K562 (cell line): ENCODE data around the gene ETV3L. TPM values are rescaled to one million over a fixed set of nuclear protein-coding genes. Genes with fewer than 3 reads are reported as not detected.

Source experiments
- ASH1L ChIP-seq: fragments of 450-650 bp; IDR thresholded peaks from 2 replicates; pipeline ENCODE4 v1.6.1; 2018; ENCODE audit warnings: borderline replicate concordance, mild to moderate bottlenecking, low read depth; ENCODE audit not compliant: partially characterized antibody
- CHCHD3 ChIP-seq: fragments of 250-450 bp; sonication (Bioruptor Pico); IDR thresholded peaks from 2 replicates; pipeline ENCODE4 v2.1.2; 2022; ENCODE audit warnings: mild to moderate bottlenecking
- E2F3 ChIP-seq: fragments of 250-450 bp; sonication (Bioruptor Pico); IDR thresholded peaks from 2 replicates; pipeline ENCODE4 v1.4.0; 2020; ENCODE audit warnings: mild to moderate bottlenecking
- FOXJ3 ChIP-seq: sonication (generic); formaldehyde crosslinking; IDR thresholded peaks from 2 replicates; pipeline ENCODE4 v1.4.0; 2020; ENCODE audit warnings: mild to moderate bottlenecking, missing genetic modification reagents
- GATA2 ChIP-seq: sonication (generic); formaldehyde crosslinking; IDR thresholded peaks from 2 replicates; pipeline ENCODE4 v1.4.0; 2020; ENCODE audit warnings: mild to moderate bottlenecking, missing genetic modification reagents
- KDM1A ChIP-seq, 2 experiments: fragments of 450-650 bp; IDR thresholded peaks; 2 replicates each; pipeline ENCODE4 v1.6.1; 2016; ENCODE audit warnings: mild to moderate bottlenecking in 2 of 2
- LARP7 ChIP-seq: fragments of 450-650 bp; IDR thresholded peaks from 2 replicates; pipeline ENCODE4 v1.6.1; 2016
- MAFK ChIP-seq: IDR thresholded peaks from 2 replicates; pipeline ENCODE4 v1.6.1; 2011; ENCODE audit warnings: low read length, improper control_type of control experiment
- NCOA1 ChIP-seq: fragments of 450-650 bp; IDR thresholded peaks from 2 replicates; pipeline ENCODE4 v1.6.1; 2016; ENCODE audit warnings: low read depth
- NFATC3 ChIP-seq: fragments of 450-650 bp; IDR thresholded peaks from 2 replicates; pipeline ENCODE4 v1.6.1; 2017; ENCODE audit warnings: mild to moderate bottlenecking
- NR2C2 ChIP-seq, 2 experiments: fragments of 200-800 bp in 1 of 2; sonication (Bioruptor generic) in 1 of 2; sonication (generic) in 1 of 2; formaldehyde crosslinking in 1 of 2; IDR thresholded peaks; 2 replicates each; pipeline versions ENCODE4 v1.6.1 to v1.8.0; 2016 to 2022; ENCODE audit warnings: mild to moderate bottlenecking in 1 of 2, missing compliant biosample characterization in 1 of 2, missing genetic modification characterization in 1 of 2, missing genetic modification reagents in 1 of 2
- PHTF2 ChIP-seq: fragments of 250-450 bp; sonication (Bioruptor Pico); IDR thresholded peaks from 2 replicates; pipeline ENCODE4 v1.5.0; 2021; ENCODE audit warnings: mild to moderate bottlenecking
- RBFOX2 ChIP-seq: fragments of 200-400 bp; formaldehyde crosslinking; IDR thresholded peaks from 2 replicates; pipeline ENCODE4 v1.6.1; 2017; ENCODE audit warnings: low read depth, mild to moderate bottlenecking, low read length, moderate library complexity
- RUNX1 ChIP-seq: sonication (generic); IDR thresholded peaks from 2 replicates; pipeline ENCODE4 v1.6.1; 2016; ENCODE audit warnings: antibody characterized with exemption, low read depth
- SRF ChIP-seq, 2 experiments: fragments of 250-450, 450-650 bp in 1 of 2; sonication (Bioruptor Pico) in 1 of 2; sonication (generic) in 1 of 2; formaldehyde crosslinking; IDR thresholded peaks; 2 replicates each; pipeline versions ENCODE4 v1.5.0 to v1.5.1; 2020 to 2022; ENCODE audit warnings: mild to moderate bottlenecking in 1 of 2, missing genetic modification reagents in 1 of 2
- ZBTB1 ChIP-seq: sonication (generic); formaldehyde crosslinking; IDR thresholded peaks from 2 replicates; pipeline ENCODE4 v1.8.1; 2023; ENCODE audit warnings: missing genetic modification reagents, low read depth, mild to moderate bottlenecking, borderline replicate concordance
- ZKSCAN3 ChIP-seq: fragments of 250-450 bp; sonication (Bioruptor Pico); IDR thresholded peaks from 2 replicates; pipeline ENCODE4 v1.4.0; 2020
- polyA plus RNA-seq, 8 experiments: library from polyadenylated mRNA; depleted of rRNA in 4 of 8; stranded (reverse) in 5 of 8; unstranded in 3 of 8; fragments of >200 nt; fragmentation: Nextera tagmentation in 2 of 8; fragmentation: Illumina TruSeq in 1 of 8; extraction: Ambion mirVana in 2 of 8; extraction: Trizol in 1 of 8; gene quantifications; 2 replicates each; pipeline versions ENCODE4 v1.2.1 to v1.2.3, GENCODE V29; 2011 to 2014; ENCODE audit warnings: inconsistent platforms in 1 of 8, missing spikeins in 1 of 8
- total RNA-seq, 7 experiments: library from RNA; depleted of rRNA in 6 of 7; stranded (reverse); fragments of >200 nt in 6 of 7; fragmentation: Illumina TruSeq in 2 of 7; extraction: Trizol in 2 of 7; gene quantifications; 2 replicates each; pipeline versions ENCODE4 v1.2.1 to v1.2.3, GENCODE V29; 2011 to 2021; ENCODE audit warnings: low replicate concordance in 1 of 7
- TF ChIP-seq, protein P1 (sequence below): sonication (generic); formaldehyde crosslinking; IDR thresholded peaks from 2 replicates; pipeline ENCODE4 v1.8.1; 2022; ENCODE audit warnings: missing genetic modification reagents
- TF ChIP-seq, protein P2 (sequence below): sonication (generic); formaldehyde crosslinking; IDR thresholded peaks from 2 replicates; pipeline ENCODE4 v1.8.1; 2023; ENCODE audit warnings: mild to moderate bottlenecking, missing genetic modification reagents
- TF ChIP-seq, protein P3 (sequence below), 3 experiments: IDR thresholded peaks in 2 of 3; conservative IDR thresholded peaks in 1 of 3; 2 replicates each; pipeline ENCODE4 v1.5.1; 2011 to 2012; ENCODE audit warnings: low read length in 3 of 3, mild to moderate bottlenecking in 3 of 3, control low read depth in 2 of 3, improper control_type of control experiment in 1 of 3, inconsistent platforms in 1 of 3, low read depth in 1 of 3, mixed read lengths in 1 of 3, moderate library complexity in 1 of 3; ENCODE audit not compliant: insufficient read depth in 2 of 3
- TF ChIP-seq, protein P4 (sequence below): sonication (generic); formaldehyde crosslinking; IDR thresholded peaks from 2 replicates; pipeline ENCODE4 v1.8.0; 2022; ENCODE audit warnings: missing genetic modification reagents, mild to moderate bottlenecking, moderate library complexity, borderline replicate concordance
- TF ChIP-seq, protein P5 (sequence below), 3 experiments: fragments of 200-800 bp in 1 of 3; sonication (Bioruptor generic) in 1 of 3; sonication (generic) in 1 of 3; formaldehyde crosslinking in 1 of 3; IDR thresholded peaks; 2 replicates each; pipeline versions ENCODE4 v1.6.1 to v1.8.0; 2016 to 2022; ENCODE audit warnings: mild to moderate bottlenecking in 2 of 3, missing compliant biosample characterization in 2 of 3, missing genetic modification characterization in 2 of 3, missing genetic modification reagents in 1 of 3

ETV3L gene
- total and polyA plus RNA-seq, 9 of the 15 experiments (the other 6 are each of a cell fraction or from before 2014, with no cell fraction given) = not detected

DNA sequence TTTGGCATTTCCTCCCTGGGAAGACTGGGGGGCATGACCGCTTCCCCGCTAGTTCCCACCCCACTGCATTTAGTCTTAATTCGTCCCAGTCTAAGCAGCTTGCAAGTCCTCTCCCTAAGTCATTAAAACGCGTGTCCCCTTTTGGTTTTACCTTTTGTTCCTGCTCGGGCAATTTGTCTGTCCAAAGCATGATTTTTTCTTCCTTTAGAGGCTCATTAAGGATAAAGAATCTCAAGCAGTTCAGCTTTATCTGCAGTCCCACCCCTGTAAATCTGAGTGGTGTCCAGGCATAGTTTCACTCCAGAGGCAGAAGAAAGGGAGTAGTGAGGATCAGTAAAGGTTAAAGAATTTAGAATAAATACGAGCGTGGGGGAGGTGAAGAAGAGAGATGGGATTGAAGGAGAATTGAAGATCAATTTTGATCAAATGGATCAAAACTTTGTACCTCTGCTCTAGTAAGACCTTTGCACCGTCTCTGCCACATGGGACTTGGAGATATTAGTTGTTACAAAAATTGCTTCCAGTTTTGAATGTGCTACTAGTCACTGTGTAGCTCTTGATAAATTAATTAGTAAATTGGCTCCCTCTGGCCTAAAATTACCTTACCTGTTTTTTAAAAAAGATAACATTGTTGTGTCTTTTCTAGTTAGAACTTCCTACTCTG, 39.6 kb upstream of the ETV3L start (continued):
- no peak for TF ChIP-seq GATA2
- TF ChIP-seq, protein P1, sequence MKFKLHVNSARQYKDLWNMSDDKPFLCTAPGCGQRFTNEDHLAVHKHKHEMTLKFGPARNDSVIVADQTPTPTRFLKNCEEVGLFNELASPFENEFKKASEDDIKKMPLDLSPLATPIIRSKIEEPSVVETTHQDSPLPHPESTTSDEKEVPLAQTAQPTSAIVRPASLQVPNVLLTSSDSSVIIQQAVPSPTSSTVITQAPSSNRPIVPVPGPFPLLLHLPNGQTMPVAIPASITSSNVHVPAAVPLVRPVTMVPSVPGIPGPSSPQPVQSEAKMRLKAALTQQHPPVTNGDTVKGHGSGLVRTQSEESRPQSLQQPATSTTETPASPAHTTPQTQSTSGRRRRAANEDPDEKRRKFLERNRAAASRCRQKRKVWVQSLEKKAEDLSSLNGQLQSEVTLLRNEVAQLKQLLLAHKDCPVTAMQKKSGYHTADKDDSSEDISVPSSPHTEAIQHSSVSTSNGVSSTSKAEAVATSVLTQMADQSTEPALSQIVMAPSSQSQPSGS (CRISPR knock-in tag) = no peak
- TF ChIP-seq KDM1A (IDR thresholded peaks at IDR 0.05) = peak; percentile 61 to 71
- no peak for TF ChIP-seq RUNX1
- no peak for TF ChIP-seq FOXJ3 (CRISPR knock-in tag)
- no peak for TF ChIP-seq ZKSCAN3 (CRISPR knock-in tag)
- TF ChIP-seq ASH1L = no peak
- TF ChIP-seq E2F3 = no peak
- TF ChIP-seq, protein P2, sequence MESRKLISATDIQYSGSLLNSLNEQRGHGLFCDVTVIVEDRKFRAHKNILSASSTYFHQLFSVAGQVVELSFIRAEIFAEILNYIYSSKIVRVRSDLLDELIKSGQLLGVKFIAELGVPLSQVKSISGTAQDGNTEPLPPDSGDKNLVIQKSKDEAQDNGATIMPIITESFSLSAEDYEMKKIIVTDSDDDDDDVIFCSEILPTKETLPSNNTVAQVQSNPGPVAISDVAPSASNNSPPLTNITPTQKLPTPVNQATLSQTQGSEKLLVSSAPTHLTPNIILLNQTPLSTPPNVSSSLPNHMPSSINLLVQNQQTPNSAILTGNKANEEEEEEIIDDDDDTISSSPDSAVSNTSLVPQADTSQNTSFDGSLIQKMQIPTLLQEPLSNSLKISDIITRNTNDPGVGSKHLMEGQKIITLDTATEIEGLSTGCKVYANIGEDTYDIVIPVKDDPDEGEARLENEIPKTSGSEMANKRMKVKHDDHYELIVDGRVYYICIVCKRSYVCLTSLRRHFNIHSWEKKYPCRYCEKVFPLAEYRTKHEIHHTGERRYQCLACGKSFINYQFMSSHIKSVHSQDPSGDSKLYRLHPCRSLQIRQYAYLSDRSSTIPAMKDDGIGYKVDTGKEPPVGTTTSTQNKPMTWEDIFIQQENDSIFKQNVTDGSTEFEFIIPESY (CRISPR knock-in tag) = no peak
- no peak for TF ChIP-seq NCOA1
- TF ChIP-seq ZBTB1 (CRISPR knock-in tag) = no peak
- no peak for TF ChIP-seq MAFK
- TF ChIP-seq NFATC3 = no peak
- no peak for TF ChIP-seq PHTF2 (CRISPR knock-in tag)
- no peak for TF ChIP-seq LARP7
- TF ChIP-seq, protein P3, sequence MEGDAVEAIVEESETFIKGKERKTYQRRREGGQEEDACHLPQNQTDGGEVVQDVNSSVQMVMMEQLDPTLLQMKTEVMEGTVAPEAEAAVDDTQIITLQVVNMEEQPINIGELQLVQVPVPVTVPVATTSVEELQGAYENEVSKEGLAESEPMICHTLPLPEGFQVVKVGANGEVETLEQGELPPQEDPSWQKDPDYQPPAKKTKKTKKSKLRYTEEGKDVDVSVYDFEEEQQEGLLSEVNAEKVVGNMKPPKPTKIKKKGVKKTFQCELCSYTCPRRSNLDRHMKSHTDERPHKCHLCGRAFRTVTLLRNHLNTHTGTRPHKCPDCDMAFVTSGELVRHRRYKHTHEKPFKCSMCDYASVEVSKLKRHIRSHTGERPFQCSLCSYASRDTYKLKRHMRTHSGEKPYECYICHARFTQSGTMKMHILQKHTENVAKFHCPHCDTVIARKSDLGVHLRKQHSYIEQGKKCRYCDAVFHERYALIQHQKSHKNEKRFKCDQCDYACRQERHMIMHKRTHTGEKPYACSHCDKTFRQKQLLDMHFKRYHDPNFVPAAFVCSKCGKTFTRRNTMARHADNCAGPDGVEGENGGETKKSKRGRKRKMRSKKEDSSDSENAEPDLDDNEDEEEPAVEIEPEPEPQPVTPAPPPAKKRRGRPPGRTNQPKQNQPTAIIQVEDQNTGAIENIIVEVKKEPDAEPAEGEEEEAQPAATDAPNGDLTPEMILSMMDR (IDR thresholded peaks at IDR 0.05 in 2 of 3, conservative IDR thresholded peaks at IDR 0.05 in 1 of 3; ENCODE audit: insufficient read depth in 2 of 3, low read depth in 1 of 3, low read length in 3 of 3) = no peak
- no peak for TF ChIP-seq NR2C2 (CRISPR knock-in tag; IDR thresholded peaks at IDR 0.05)
- TF ChIP-seq NR2C2 (tag; IDR thresholded peaks at IDR 0.05) = no peak
- TF ChIP-seq, protein P4, sequence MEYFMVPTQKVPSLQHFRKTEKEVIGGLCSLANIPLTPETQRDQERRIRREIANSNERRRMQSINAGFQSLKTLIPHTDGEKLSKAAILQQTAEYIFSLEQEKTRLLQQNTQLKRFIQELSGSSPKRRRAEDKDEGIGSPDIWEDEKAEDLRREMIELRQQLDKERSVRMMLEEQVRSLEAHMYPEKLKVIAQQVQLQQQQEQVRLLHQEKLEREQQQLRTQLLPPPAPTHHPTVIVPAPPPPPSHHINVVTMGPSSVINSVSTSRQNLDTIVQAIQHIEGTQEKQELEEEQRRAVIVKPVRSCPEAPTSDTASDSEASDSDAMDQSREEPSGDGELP (CRISPR knock-in tag) = no peak
- no peak for TF ChIP-seq RBFOX2
- no peak for TF ChIP-seq CHCHD3
- TF ChIP-seq, protein P5, sequence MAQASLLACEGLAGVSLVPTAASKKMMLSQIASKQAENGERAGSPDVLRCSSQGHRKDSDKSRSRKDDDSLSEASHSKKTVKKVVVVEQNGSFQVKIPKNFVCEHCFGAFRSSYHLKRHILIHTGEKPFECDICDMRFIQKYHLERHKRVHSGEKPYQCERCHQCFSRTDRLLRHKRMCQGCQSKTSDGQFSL (CRISPR knock-in tag; IDR thresholded peaks at IDR 0.05) = no peak
- TF ChIP-seq, protein P5 (tag; IDR thresholded peaks at IDR 0.05) = no peak
- TF ChIP-seq SRF (CRISPR knock-in tag; IDR thresholded peaks at IDR 0.05) = no peak
